Central memory CD4-positive, alpha-beta T cell (primary cell): Measurements from ENCODE around the gene SMAD3.

ENCODE experiments used
- DNase-seq: peaks from one replicate; pipeline ENCODE4 v3.0.0; 2022

The SMAD3 gene

DNA sequence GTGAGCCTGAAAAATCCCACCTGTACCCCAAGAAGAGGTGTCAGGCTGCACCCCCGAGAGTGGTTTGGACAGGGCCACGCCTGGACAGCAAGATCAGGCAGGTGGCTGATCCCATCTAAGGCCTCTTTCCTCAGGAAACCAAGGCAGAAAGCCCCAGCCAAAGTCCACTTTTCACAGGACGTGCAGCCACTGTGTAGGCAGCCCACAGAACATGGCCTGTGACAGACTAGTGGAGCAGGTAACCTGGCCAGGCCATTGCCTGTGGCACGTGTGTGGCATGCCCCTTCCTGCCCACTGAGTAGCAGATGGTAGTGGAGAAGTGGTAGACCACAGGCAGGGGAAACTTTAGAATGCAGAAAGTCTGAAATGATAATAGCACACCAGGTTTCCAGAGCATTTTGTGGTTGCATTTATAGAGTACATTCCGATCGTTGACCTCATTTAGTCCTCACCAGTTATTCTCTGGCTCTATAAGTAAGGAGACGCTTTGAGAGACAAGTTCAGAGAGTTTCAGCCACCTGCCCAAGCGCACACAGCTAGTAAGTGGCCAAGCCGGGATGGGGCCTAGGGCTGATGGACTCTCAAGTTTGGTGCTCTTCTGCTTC is 120.3 kb downstream of the SMAD3 start:
- no peak for DNase-seq

- no peak for DNase-seq
These were observed 120.8 kb downstream of the SMAD3 start for GRCh38 chr15:67186226-67186649.

DNA sequence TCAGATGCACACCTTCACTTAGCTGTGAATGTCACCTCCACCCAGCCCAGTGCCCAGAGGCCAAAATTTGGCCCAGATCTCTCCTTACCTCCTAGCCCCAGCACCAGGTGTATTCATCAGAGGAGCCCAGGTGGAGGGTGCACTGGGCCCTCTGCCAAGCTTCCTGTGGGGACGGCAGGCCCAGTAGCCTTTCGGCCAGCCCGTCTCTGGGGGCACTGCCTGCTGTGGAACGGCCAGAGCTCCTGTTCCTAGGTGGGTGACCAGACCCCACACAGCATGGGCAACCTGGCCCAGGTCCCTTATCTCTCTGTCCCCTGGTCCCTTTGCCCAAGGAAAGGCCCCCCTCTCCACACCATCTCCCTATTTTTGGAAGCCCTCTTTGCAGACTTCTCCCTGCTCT is 121.3 kb downstream of the SMAD3 start:
- no peak for DNase-seq

DNA sequence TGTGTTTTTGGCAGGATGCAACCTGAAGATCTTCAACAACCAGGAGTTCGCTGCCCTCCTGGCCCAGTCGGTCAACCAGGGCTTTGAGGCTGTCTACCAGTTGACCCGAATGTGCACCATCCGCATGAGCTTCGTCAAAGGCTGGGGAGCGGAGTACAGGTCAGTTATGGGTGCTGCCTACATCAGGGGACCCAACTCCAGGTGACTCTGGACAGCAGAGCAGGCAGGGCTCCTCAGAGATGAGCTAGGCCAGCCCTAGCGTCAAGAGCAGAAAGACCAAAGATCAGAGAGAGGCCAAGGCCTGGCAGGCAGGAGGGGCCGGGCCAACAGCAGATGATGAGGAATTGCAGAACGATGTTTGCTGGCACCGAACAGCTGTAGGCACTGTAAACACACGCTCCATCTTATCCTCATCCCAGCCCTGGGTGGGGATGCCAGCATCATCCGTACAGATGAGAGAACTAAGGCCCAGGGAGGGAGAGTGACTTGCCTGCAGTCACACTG is 122.0 kb downstream of the SMAD3 start:
- DNase-seq: no peak

GRCh38 chr15:67188551-67189218 is 123.3 kb downstream of the SMAD3 start:
- no peak for DNase-seq

DNA sequence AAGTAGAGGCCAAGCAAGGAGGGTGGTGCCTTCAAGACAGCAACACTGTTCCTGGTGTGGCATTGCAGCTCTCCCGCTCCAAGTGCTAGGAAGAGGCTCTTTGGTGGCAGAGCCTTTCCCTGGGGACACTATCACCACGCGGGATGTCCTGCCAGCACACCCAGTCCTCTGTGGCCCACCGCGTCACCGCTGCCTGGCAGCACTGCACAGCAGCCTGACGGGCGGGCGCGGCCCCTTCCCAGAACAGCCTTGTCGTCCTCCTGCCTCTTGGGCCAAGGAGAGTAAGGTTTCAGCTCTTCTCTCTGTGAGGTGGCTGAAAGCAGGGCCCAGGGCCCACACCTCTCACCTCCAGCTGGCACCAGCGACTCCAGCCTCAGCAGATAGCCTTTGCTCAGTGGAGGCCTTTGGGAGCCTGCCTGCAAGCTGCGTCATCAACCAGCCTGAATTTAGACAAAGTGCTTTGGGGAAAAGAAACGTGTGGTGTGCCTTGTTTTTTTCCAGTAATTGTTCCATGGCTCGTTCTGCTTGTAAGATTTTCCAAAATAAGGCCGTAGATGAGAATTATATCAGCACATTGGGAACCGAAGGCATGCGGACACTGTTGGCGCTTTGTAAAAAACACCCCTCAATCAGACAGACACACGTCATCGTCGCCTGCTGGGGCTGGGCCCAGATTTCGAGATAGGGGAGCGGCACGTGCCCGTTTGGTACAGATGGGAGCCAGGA is 124.1 kb downstream of the SMAD3 start:
- no peak for DNase-seq

GRCh38 chr15:67190326-67190725 is 124.9 kb downstream of the SMAD3 start:
- DNase-seq: no peak

DNA sequence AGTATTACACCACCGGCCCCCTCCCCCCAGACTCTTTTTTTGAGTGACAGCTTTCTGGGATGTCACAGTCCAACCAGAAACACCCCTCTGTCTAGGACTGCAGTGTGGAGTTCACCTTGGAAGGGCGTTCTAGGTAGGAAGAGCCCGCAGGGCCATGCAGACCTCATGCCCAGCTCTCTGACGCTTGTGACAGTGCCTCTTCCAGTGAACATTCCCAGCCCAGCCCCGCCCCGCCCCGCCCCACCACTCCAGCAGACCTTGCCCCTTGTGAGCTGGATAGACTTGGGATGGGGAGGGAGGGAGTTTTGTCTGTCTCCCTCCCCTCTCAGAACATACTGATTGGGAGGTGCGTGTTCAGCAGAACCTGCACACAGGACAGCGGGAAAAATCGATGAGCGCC is 125.4 kb downstream of the SMAD3 start:
- no peak for DNase-seq

- no peak for DNase-seq
These were observed 126.9 kb downstream of the SMAD3 start for GRCh38 chr15:67192185-67192820.

- DNase-seq: no peak
These were observed 128.0 kb downstream of the SMAD3 start for GRCh38 chr15:67193223-67193990.

DNA sequence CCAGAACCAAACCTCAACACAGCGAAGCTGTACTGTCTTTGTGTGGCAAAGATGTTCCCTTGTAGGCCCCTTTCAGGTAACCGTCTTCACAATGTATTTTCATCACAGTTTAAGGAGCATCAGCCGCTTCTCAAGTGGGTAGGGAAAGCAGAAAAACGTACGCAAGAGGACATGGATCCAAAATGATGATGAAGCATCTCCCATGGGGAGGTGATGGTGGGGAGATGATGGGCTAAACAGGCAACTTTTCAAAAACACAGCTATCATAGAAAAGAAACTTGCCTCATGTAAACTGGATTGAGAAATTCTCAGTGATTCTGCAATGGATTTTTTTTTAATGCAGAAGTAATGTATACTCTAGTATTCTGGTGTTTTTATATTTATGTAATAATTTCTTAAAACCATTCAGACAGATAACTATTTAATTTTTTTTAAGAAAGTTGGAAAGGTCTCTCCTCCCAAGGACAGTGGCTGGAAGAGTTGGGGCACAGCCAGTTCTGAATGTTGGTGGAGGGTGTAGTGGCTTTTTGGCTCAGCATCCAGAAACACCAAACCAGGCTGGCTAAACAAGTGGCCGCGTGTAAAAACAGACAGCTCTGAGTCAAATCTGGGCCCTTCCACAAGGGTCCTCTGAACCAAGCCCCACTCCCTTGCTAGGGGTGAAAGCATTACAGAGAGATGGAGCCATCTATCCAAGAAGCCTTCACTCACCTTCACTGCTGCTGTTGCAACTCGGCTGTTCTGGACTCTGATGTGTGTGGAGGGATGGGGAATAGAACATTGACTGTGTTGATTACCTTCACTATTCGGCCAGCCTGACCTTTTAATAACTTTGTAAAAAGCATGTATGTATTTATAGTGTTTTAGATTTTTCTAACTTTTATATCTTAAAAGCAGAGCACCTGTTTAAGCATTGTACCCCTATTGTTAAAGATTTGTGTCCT is 129.0 kb downstream of the SMAD3 start:
- DNase-seq: no peak

DNA sequence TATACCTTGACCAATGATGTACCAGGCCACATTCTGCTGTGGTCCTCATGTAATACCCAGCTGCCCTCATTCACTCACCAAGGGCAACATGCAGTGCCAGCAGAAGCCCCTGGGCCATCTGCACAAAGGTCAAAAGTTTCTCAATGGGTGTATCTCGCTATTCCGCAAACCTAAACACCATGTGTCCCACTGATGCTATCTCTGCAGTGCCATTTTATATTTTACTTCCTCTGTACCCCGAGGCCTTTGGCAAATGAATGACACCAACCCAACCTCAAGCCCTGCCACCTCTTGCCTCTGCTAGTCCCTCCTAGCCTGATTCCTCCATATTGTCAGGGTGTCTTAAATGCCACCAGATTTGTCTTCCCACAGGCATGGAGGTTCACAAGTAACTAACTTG is 129.9 kb downstream of the SMAD3 start:
- no peak for DNase-seq

DNA sequence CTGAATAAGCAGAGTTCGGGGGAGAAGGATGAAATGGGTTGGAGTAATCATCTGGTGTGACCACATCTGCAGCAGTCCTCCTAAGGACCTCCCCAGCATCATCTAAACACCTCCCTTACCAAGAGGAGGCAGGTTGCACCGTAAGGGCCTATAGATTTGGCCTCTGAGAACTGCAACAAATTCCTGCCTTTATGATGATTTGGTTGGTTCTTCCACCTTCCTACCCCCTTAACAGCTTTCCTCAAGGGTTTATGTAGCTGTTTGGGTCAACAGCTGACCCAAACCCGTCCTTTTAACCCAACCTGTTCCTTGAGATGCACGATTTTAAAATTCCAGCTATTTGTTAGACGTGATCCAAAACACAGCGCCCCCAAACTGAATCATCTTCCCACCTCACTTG is 130.8 kb downstream of the SMAD3 start:
- no peak for DNase-seq

GRCh38 chr15:67196672-67197363 is 131.4 kb downstream of the SMAD3 start:
- DNase-seq: no peak

DNA sequence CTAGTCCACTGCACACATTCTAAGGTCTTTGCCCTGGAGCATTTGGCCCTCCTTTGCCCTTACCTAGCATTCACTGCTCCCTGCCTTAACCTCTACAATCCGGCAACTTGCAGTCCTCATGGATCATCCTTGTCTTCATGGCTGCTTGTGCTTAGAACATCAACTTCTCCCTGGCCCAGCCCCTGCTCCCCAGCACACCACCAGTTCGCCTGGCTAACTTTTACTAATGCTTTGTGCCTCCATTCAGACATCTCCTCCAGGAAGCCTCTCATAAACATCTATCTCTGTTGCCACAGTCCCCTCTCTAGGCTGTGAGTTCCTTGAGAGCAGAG is 131.9 kb downstream of the SMAD3 start:
- no peak for DNase-seq

GRCh38 chr15:67198157-67198754 is 132.9 kb downstream of the SMAD3 start:
- no peak for DNase-seq

DNA sequence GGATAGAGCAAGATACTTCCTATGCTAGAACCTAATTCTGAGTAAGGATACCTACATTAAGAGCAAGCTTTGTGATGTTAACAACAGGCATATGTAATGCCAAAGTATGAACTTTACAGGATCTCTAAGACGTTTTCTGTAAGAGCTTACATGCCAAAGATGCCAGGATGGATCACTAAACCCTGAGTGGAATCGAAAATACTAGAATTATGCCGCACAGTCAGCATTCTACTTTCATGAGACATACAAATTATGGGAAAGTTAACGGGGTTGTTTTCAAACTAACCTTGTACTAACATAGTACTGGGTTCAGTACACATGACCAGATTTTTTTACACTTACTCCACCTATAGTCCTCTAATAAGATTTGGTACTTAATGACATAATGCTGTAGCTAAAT is 134.0 kb downstream of the SMAD3 start:
- DNase-seq: no peak

GRCh38 chr15:67199881-67200763 is 134.7 kb downstream of the SMAD3 start:
- no peak for DNase-seq

GRCh38 chr15:67201136-67201535 is 135.7 kb downstream of the SMAD3 start:
- DNase-seq: no peak

DNA sequence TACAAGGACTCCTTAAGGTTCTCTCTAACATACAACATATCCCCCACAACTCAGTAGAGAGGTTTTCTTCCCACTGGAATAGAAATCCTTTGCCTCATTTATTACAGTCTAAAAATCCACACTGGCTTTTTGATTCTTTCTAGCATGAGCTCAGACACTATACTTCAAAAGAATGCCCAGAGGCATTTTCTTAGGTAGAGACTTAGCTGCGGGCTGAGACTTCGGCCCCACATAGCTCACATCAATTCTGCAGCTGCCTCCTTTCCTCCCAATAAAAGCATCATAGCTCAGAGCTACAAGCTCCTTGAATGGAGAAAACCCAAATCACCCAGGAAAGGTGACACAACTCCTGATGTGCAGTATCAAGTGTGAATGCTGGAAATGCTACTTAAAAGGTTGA is 136.7 kb downstream of the SMAD3 start:
- DNase-seq: no peak
